Measurements from ENCODE around the gene UCHL3.

The UCHL3 gene

GRCh38 chr13:75621147-75621546 is 71.6 kb downstream of the UCHL3 start:
- DNase-seq (ENCODE audit: low read depth in 2 of 2) = no peak

GRCh38 chr13:75628801-75629200 is 79.2 kb downstream of the UCHL3 start:
- DNase-seq (ENCODE audit: low read depth in 2 of 2) = no peak

- no peak for DNase-seq (ENCODE audit: low read depth in 2 of 2)
Observed at GRCh38 chr13:75633285-75633684, 83.7 kb downstream of the UCHL3 start.

GRCh38 chr13:75635101-75635827 is 85.7 kb downstream of the UCHL3 start:
- DNase-seq (ENCODE audit: low read depth in 2 of 2) = no peak

GRCh38 chr13:75635828-75636435 is 86.3 kb downstream of the UCHL3 start, which contains the start of gene LMO7:
Gene LMO7, plus strand, starts transcription at chr13:75636330. Its CDS starts 328 bp downstream, at chr13:75636658.
- peak in 1 of 2 donors; percentile 20 for DNase-seq (ENCODE audit: low read depth in 2 of 2)

GRCh38 chr13:75636436-75637180 is 87.0 kb downstream of the UCHL3 start:
- DNase-seq (ENCODE audit: low read depth in 2 of 2) = peak in 1 of 2 donors; percentile 16

GRCh38 chr13:75637181-75637750 is 87.7 kb downstream of the UCHL3 start:
- no peak for DNase-seq (ENCODE audit: low read depth in 2 of 2)

GRCh38 chr13:75639454-75639853 is 89.9 kb downstream of the UCHL3 start:
- DNase-seq (ENCODE audit: low read depth in 2 of 2) = no peak

GRCh38 chr13:75641026-75641425 is 91.4 kb downstream of the UCHL3 start:
- no peak for DNase-seq (ENCODE audit: low read depth in 2 of 2)

- no peak for DNase-seq (ENCODE audit: low read depth in 2 of 2)
Observed at GRCh38 chr13:75643182-75643581, 93.6 kb downstream of the UCHL3 start.

- DNase-seq (ENCODE audit: low read depth in 2 of 2) = no peak
Observed at GRCh38 chr13:75643693-75644092, 94.1 kb downstream of the UCHL3 start.

GRCh38 chr13:75645141-75645540 is 95.5 kb downstream of the UCHL3 start:
- DNase-seq (ENCODE audit: low read depth in 2 of 2) = no peak

GRCh38 chr13:75647126-75647784 is 97.7 kb downstream of the UCHL3 start:
- no peak for DNase-seq (ENCODE audit: low read depth in 2 of 2)

- no peak for DNase-seq (ENCODE audit: low read depth in 2 of 2)
Observed at GRCh38 chr13:75648446-75648845, 98.9 kb downstream of the UCHL3 start.

- DNase-seq (ENCODE audit: low read depth in 2 of 2) = no peak
Observed at GRCh38 chr13:75651013-75651412, 101.4 kb downstream of the UCHL3 start.

GRCh38 chr13:75652726-75653125 is 103.1 kb downstream of the UCHL3 start:
- DNase-seq (ENCODE audit: low read depth in 2 of 2) = no peak

All from activated CD4-positive, alpha-beta T cell treated with anti-CD3 and anti-CD28 coated beads for 24 hours (primary cell).